Measurements from ENCODE around the gene HDAC9. TPM values are rescaled to one million over a fixed set of nuclear protein-coding genes. Genes with fewer than 3 reads are reported as not detected.

Gene HDAC9
- total RNA-seq, 4 donors from 2014 or later, result 19.6 to 48.3 (median 28.4) TPM

DNA sequence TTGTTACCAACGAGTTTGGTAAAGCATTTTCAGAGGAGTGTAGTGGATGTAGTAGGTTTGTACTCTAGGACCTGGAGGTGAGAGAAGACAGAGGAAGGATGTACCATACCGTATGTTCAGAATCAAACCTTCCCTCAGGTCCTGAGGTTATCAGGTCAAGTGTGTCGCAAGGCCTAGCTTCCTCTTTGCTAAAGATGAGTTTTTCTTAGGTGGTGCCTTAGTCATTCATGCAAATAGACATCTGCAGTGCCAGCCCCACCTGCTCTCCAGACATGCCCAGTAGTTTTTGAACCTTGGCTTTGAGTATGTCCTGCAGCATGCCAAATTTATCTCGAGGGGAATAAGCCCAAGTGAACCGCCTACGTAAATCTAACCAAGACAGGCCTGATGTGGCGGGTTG is 71.3 kb downstream of the HDAC9 start:
- TF ChIP-seq, protein P1, sequence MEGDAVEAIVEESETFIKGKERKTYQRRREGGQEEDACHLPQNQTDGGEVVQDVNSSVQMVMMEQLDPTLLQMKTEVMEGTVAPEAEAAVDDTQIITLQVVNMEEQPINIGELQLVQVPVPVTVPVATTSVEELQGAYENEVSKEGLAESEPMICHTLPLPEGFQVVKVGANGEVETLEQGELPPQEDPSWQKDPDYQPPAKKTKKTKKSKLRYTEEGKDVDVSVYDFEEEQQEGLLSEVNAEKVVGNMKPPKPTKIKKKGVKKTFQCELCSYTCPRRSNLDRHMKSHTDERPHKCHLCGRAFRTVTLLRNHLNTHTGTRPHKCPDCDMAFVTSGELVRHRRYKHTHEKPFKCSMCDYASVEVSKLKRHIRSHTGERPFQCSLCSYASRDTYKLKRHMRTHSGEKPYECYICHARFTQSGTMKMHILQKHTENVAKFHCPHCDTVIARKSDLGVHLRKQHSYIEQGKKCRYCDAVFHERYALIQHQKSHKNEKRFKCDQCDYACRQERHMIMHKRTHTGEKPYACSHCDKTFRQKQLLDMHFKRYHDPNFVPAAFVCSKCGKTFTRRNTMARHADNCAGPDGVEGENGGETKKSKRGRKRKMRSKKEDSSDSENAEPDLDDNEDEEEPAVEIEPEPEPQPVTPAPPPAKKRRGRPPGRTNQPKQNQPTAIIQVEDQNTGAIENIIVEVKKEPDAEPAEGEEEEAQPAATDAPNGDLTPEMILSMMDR (IDR thresholded peaks at IDR 0.05; ENCODE audit: low read depth), result no peak

GRCh38 chr7:18570441-18570840 is 74.9 kb downstream of the HDAC9 start:
- TF ChIP-seq, protein P1 (IDR thresholded peaks at IDR 0.05; ENCODE audit: low read depth), result no peak

DNA sequence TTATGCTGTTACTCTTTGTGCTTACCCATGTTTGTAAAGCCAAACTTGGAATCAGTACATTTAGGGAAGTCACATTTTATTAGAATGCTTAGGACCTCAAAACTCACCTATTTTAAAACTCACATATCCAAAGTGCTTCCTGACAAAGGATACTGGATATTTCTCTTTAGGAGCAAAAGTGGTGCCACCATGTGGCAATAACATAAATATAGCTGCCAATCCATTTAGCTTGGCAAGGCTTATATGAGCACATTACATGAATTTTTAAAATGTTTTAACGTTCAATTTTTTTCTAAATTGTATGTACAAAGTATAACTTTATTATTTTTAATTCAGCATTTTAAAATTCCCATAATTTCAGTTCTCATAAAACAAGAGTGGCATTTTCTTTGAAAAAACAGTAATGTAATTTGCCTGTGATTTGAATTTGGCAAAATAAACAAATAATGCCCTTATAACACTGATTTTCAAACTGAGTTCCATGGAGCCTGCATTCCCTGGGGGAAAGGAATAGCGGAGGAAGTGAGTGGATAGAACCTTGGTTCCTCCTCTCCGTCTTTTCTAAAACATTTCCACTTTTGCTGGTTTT is 75.4 kb downstream of the HDAC9 start:
- TF ChIP-seq, protein P1 (IDR thresholded peaks at IDR 0.05; ENCODE audit: low read depth), result no peak

- TF ChIP-seq, protein P1 (IDR thresholded peaks at IDR 0.05; ENCODE audit: low read depth), result no peak
Measured at GRCh38 chr7:18572154-18572553, 76.6 kb downstream of the HDAC9 start.

- TF ChIP-seq, protein P1 (IDR thresholded peaks at IDR 0.05; ENCODE audit: low read depth), result no peak
Measured at GRCh38 chr7:18572885-18573284, 77.3 kb downstream of the HDAC9 start.

GRCh38 chr7:18573410-18574234 is 78.1 kb downstream of the HDAC9 start:
- TF ChIP-seq, protein P1 (IDR thresholded peaks at IDR 0.05; ENCODE audit: low read depth), result no peak

DNA sequence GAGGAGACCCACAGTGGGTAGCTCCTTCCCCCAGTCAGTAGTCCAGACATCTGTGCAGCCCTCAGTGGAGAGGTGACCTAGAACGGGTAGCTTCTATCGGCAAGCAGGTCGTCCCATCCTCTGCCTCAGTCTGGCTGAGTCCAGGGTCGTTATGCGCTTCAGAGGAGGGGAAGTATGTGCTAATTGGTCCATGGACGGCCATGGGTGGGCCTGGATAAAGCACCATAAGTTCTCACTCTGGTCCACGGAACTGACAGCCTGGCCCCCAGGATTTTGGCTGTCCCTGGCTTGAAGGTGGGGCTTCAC is 78.6 kb downstream of the HDAC9 start:
- TF ChIP-seq, protein P1 (IDR thresholded peaks at IDR 0.05; ENCODE audit: low read depth), result no peak
